GM10266 (cell line): ENCODE results near the gene MAT2B.

ENCODE experiments used
- DNase-seq: peaks from one replicate; pipeline ENCODE4 v3.0.0; 2012; ENCODE audit errors: extremely low spot score
- TF ChIP-seq, protein P1 (sequence below): IDR thresholded peaks from 2 replicates; pipeline ENCODE4 v1.5.1; 2012; ENCODE audit warnings: mild to moderate bottlenecking, low read depth; ENCODE audit not compliant: control insufficient read depth, insufficient read depth; ENCODE audit errors: missing control alignments

Gene MAT2B

DNA sequence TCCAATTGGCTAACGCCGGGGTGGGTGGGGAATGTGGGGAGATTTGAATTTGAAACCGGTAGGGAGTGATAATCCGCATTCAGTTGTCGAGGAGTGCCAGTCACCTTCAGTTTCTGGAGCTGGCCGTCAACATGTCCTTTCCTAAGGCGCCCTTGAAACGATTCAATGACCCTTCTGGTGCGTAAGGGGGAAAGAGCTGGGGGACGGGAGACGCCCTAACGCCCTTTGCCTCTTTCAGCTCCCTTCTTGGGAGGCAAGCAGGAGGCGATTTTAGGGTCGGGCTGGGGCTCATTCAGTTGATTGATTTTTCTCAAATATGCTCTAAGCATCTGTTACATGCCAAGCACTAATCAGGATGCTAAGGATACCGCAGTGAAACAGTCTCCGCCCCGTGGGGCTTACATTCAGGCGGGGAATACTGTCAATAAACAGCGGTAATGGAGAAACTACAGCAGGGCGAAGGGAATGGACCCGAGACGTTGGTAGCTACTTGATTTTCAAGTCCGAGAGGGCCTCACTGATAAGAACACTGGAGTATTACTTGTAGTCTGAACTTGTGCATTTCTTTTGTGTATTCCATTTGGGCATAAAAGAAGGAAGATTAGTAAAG lies 44.8 kb upstream of the MAT2B start, which contains the start of gene HMMR:
Gene HMMR (plus strand): TSS at position 71 of the 610 bp plus-strand sequence. CDS start 61 bp downstream, at position 132.
- TF ChIP-seq, protein P1, sequence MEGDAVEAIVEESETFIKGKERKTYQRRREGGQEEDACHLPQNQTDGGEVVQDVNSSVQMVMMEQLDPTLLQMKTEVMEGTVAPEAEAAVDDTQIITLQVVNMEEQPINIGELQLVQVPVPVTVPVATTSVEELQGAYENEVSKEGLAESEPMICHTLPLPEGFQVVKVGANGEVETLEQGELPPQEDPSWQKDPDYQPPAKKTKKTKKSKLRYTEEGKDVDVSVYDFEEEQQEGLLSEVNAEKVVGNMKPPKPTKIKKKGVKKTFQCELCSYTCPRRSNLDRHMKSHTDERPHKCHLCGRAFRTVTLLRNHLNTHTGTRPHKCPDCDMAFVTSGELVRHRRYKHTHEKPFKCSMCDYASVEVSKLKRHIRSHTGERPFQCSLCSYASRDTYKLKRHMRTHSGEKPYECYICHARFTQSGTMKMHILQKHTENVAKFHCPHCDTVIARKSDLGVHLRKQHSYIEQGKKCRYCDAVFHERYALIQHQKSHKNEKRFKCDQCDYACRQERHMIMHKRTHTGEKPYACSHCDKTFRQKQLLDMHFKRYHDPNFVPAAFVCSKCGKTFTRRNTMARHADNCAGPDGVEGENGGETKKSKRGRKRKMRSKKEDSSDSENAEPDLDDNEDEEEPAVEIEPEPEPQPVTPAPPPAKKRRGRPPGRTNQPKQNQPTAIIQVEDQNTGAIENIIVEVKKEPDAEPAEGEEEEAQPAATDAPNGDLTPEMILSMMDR: no peak
- DNase-seq: no peak

DNA sequence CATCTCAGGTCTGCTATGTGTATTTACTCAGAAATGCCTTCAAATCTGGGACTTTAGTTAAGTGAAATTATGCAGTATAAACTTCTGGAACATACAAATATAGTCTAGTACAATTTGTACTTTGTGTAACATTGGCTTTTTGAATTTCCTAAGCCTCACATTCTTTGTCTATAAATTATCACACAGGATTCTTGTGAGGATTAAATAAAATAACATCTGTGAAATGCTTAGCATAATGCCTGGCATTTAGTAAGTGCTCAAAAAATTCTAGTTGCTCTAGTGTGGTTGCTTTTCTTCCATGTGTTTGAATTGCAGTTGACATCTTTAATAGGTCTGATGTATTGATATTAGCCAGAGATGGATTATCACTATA lies 42.4 kb upstream of the MAT2B start:
- DNase-seq: no peak
- TF ChIP-seq, protein P1: no peak

DNA sequence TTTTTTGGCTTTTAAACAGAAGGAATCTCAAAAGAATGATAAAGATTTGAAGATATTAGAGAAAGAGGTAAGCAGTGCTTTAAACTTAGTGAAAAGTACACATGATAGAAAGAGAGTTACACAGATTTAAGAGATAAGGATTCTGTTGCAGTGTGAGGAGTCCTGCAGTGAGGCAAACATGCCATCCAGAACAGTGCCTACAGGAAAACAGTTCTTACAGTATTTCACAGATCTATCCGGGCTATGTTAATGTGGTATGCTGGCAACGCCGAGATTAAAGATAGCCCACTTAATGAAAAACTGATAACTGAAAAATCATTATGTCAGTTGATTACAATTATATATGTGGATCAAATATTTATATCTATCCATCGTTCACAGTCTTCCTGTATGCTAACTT lies 37.7 kb upstream of the MAT2B start:
- TF ChIP-seq, protein P1: no peak
- no peak for DNase-seq

DNA sequence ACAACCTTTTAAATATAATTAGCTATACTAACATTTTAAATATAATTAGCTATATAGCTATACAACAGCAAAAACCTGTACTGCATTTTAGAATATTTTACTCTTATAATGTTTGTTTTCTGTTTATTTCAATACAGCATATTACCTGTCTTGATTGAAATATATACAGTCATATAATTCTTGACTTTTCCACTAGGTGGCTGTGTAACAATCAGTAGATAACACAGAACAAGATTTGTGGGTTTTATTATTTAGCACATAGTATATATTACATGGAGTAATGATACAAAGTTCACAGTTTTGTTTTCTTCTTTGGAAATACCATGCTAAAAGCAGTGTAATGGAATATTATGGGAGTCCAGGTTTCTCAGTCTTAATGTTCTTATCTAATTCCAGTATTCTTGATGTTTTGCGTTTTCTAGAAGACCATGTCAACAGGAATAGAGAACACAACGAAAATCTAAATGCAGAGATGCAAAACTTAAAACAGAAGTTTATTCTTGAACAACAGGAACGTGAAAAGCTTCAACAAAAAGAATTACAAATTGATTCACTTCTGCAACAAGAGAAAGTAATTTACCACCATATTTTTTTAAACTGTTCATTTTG lies 31.7 kb upstream of the MAT2B start:
- TF ChIP-seq, protein P1: peak; percentile 22
- DNase-seq: no peak

DNA sequence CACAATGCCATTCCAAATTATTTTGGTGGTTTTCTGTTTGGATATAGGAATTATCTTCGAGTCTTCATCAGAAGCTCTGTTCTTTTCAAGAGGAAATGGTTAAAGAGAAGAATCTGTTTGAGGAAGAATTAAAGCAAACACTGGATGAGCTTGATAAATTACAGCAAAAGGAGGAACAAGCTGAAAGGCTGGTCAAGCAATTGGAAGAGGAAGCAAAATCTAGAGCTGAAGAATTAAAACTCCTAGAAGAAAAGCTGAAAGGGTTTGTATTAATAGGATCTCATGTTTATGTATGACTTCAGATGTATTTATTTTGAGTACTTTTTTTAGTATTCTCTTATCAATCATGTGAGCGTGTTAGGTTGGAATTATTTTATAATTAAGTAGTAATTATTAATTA lies 30.0 kb upstream of the MAT2B start:
- no peak for DNase-seq
- TF ChIP-seq, protein P1: no peak

DNA sequence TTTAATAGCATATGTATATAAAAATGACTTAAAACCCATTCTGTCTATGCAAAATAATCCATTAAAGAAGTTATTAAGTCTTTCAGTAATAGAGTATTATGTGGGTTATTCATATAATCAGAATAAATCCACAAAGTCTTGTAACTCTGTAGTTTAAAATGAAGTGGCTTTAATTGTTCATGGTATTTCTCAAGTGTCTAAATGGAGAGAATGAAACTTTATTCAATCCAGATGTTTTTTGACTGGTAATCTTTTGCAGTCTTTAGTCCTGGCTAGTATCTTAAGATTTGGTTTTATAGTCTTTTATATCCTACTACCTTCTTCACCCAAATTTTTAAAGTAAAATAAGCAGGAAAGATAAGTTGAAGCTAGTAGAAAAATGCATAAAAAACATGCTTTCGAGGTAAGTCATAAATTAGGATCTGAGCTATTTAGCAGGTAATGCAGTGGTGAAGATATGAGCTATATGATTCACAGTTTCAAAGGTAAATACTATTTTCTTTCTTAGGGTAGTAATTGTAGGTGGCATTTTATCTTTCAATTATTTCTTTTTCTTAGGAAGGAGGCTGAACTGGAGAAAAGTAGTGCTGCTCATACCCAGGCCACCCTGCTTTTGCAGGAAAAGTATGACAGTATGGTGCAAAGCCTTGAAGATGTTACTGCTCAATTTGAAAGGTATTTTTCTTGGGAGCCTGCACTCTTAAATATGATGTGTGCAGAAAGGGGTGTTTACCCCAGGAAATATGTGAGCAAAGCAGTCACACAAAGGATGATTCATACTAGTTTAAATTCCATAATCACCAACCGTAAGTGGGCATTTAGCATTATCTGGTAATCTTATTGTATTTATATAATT lies 27.1 kb upstream of the MAT2B start:
- DNase-seq: no peak

More for the DNA sequence above, 27.1 kb upstream of the MAT2B start:
- TF ChIP-seq, protein P1: no peak
